GM18519 (cell line): ENCODE results near the gene CABP4.

Experiments used
- ATAC-seq: cut with Tn5 transposase; IDR thresholded peaks from one replicate; pipeline ENCODE4 v1.9.1; 2021; ENCODE audit warnings: mild to moderate bottlenecking, moderate library complexity; ENCODE audit not compliant: unreplicated experiment, low FRiP score

CABP4 gene

GRCh38 chr11:67506426-67507051 is 51.4 kb downstream of the CABP4 start:
- no peak for ATAC-seq

GRCh38 chr11:67507242-67507863 is 52.2 kb downstream of the CABP4 start:
- ATAC-seq: no peak

GRCh38 chr11:67507864-67508485 is 52.8 kb downstream of the CABP4 start, which contains the start of gene CDK2AP2:
TSS of gene CDK2AP2 (minus strand) at chr11:67508162. CDS start at chr11:67508082, 80 bp downstream.
- peak; percentile 60 for ATAC-seq

GRCh38 chr11:67508486-67509121 is 53.5 kb downstream of the CABP4 start:
- peak; percentile 25 for ATAC-seq

GRCh38 chr11:67510023-67510345 is 54.8 kb downstream of the CABP4 start:
- ATAC-seq: no peak
